Mammary epithelial cell (primary cell): ENCODE measurements around the gene HIVEP1.

Experiments
- CTCF ChIP-seq, 2 donors: IDR thresholded peaks in 1 of 2; conservative IDR thresholded peaks in 1 of 2; 2 replicates each; pipeline ENCODE4 v1.5.1; 2011 to 2012; ENCODE audit warnings: inconsistent platforms in 2 of 2, low read length in 2 of 2, mild to moderate bottlenecking in 2 of 2, control low read depth in 1 of 2, low read depth in 1 of 2; ENCODE audit not compliant: insufficient read depth in 1 of 2; ENCODE audit errors: extremely low read depth in 1 of 2
- EZH2 ChIP-seq: IDR thresholded peaks from 2 replicates; pipeline ENCODE4 v1.6.1; 2012; ENCODE audit warnings: low read length, inconsistent platforms, borderline replicate concordance

GRCh38 chr6:12115492-12115891 lies 103.4 kb downstream of the HIVEP1 start:
- no peak for TF ChIP-seq EZH2
- no peak for TF ChIP-seq CTCF (conservative IDR thresholded peaks at IDR 0.05 in 1 of 2, IDR thresholded peaks at IDR 0.05 in 1 of 2; ENCODE audit: extremely low read depth in 1 of 2, insufficient read depth in 1 of 2, low read depth in 1 of 2, low read length in 2 of 2)
